ENCODE results near the gene ASB2.

ASB2 gene

DNA sequence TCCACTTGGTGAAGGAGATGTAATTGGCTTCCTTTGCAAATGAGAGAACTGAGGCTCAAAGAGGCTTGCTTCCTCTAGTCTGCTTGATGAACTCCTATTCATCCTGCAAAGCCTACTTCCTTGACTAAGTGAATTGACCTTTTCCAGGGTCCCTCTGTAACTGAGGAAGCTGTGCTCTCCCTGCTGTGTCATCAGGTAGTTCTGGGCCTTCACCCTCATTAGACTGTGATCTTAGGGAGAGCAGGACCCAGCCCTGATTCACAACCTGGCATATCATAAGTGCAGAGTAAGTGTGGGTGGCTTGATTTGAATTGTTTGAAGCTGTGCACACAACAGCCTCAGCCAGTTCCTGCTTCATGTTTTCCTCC, 16.3 kb downstream of the ASB2 start:
- DNase-seq = no peak

DNA sequence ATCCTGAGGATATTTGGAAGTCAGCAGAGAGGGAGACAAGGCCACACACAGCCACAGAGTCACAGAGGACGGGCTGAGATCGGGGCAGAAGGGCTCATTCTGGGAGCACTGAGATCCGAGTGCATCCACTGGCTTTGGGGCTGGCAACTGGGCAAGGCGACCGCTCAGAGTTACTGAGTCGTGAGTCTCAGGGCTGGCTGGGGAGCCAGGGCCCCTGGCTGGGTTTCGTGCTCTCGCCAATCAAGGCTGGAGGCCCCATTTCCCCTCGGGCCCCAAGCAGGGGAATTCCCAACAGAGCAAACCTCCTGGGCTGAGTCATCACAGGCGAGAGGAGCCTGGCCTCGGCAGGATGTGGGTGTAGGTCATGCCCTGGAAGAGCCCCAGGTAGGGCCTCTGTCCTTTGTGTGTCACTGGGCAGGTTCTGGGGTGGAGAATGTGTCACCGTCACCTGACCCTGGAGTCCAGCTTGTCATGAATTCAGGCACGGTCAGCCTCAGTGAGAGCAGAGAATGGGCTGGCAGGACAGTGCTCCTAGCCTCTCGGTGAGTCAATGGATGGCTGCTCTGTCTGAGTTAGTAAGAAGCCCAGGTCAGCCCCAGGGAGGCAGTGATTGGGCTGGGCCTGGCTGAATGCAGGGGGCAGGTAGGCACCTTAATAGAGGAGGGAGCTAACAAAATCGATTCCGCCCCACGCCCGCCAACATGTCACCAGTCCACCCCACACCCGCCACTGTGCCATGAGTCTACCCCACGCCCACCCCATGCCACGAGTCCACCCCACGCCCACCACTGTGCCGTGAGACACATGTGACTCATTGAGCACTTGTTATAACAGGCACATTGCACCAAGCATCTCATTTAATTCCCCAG, 16.9 kb downstream of the ASB2 start:
- no peak for DNase-seq

DNA sequence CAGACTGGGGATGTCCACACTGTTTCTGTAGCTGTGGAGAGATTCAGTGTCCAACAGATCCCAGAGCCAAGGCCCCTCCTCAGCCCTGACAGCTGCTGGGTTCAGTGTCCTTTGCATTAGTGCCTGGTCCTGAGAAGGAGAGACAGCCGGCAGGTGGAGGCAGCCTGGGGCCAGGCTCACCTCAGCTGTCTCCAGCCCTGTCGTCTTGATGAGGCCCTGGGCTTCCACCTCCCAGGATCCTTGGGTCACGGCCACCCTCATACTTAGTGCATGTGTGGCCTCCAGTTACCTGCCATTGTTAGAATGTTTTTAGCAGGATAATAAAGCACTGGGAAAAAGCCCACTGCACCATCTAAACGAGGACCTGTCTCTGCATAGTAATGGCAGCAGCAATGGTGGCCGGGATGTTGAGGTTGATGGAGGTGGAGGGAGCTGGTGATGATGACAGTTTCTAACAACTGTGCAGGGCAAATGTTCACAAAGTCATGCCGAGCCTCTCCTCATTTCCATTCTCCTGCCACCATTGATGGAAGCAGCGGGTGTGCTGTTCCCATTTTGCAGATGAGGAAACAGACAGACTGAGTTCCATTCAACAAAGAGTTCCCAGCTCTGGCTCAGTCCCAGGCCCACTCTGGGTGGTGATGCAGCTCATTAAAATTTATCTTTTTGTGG, 17.7 kb downstream of the ASB2 start:
- no peak for DNase-seq

DNA sequence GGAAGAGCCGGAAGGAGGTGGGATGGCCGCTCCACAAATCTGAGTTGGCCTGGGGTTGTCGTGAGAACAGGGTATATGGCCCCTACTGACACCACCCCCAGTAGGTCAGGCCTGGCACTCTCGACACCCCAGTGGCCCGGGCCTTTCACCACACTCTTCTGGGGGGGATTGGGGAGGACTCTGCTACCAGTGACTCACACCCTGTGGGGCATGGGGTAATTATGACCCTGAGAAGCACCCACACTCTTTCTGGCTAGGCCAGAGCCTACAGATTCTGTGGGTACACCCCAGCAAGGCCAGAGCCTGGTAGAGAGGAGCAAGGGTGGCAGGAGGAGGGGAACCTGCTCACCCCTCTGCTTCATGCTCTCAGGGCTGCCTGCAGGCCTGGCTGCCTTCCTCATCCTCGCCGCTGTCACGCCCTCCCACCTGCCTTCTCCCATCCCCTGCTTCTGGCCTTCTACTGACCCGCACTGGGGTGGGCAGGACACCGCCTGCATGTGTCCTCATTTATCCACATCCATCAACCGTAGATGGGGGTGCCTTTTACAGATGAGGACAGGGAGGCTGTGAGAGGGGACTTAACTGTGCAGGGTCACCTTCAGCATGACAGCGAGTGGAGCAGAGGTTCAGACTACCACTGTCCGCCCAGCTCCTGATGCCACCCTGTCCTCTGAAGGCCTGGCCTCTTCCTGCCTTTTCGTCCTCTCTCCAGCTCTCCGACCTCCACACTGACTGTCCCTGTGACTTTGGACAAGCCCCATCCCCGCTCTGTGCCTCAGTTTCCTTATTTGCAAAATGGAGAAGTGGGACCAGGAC, 18.4 kb downstream of the ASB2 start:
- DNase-seq = no peak

DNA sequence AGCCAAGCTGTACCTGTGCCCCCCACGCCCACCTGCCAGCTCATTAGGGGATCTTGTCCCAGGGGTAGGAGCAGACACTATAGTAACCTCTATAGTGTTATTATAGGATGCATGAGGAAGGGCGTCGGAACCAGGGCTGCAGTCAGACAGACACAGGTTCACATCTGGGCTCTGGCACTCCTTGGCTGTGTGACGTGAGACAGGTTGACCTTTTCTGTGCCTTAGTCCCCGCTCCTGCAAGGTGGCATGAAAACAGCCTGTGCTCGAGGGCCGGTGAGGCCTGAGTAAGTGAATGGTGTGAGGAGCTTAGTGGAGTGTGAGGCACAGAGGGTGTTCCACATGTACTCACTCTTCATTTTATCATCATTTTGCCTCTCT, 19.0 kb downstream of the ASB2 start:
- no peak for DNase-seq

DNA sequence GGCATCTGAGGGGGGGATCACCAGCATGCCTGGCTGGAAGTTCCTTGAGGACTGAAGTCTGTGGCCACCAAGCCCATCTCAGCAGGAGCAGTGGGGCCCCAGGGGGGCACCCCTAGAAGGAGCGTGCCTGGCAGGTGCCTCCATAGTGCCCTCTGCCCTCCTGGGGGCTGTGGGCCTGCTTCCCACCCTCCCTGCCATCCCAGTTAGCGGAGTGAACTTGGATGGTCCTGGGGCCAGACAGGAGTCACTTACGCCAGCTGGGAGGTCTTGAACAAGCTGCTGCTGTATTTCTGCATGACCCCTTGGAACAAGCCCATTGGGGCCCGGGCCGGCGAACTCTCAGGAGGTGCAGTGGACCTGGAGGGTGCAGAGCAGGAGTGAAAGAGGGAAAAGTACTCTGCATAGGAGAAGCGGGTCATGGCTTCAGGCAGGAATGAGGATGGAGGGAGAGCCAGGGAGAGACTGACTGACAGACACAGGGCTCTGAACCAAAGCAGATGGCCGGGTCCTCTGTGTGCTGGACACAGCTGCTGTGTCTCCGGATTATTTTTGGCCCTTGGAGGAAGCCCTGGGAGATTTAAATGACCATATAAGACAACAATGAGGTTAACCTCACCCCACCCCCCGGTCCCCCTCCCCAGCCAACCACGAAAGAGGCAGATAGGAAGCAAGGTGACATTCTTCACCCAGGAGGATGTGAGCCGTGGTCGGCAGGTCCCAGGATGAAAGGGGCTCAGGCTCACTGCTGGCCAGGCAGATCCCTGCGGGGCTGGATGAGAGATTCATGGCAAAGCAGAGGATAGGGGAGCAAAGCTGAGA, 19.6 kb downstream of the ASB2 start:
- DNase-seq = no peak

DNA sequence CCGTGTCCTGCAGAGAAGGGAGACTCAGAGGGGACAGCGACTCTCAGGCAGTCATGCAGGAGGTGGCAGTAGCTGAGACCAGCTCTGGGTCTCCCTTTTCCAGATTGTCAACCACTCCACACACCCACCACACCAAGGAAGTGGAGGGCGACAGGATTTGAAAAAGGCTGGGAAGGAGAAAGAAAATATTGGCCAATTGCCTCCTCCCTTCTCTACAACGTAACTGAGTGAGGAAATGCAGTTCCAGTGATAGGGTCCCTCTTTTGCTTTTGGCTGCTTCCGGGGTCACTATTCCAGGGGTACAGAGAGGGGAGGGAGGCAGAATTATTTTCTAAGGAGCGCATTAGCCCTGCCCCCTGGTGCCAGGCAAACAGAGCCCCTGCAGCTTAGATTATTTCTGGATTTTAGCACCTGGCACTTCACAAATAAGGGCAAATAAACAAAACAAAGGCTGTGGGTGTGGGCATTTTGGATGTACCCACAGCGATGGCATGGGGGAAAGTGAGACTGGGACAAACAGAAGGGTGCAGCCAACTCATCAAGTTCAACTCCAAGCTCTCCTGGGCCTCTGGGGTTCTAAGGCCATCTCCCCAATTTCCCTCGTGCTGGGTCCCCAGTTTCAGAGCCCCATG, 20.4 kb downstream of the ASB2 start:
- DNase-seq = no peak

DNA sequence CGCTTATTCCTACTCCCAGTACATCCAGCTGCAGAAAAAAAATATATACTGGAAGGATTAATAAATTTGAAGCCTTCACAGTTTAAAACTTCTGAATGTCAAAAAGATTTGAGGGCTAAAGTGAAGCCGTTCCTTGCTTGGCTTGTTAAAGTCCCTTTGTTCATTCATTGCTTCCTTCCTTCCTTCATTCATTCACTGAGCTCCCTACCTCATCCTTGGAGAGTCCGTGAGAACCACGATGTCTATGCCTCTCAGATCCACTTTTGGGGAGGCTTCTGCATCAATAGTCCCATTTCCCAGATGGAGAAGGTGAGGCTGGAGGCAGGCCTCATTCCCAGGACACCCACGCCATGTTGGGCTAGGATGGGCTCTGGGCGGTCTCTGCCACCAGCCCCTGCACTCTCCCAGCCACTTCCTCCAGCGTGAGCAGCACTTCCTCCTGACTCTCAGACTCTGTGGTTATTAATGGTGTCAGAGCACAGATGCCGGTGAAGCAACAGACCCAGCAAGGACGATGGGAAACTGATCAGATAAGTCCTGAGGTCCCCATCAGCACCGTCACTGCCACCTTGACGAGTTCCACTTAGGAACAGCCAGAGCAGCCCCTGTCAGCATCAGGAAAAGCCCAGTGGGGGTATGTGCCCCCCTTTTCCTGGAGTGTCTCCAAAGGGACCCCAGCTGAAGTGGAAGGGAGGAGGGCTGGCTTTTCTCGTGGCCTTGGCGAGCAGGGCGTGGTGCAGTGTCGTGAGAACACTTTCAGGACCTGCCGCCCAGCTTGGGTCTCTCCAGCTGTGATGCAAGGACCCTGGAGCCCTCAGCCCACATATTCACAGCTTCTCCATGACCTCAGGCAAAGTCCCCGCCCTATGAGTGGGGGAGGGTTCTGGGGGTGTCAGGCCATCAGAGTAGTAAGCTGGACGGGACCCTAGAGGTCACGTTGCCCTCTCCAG, 21.2 kb downstream of the ASB2 start:
- no peak for DNase-seq

DNA sequence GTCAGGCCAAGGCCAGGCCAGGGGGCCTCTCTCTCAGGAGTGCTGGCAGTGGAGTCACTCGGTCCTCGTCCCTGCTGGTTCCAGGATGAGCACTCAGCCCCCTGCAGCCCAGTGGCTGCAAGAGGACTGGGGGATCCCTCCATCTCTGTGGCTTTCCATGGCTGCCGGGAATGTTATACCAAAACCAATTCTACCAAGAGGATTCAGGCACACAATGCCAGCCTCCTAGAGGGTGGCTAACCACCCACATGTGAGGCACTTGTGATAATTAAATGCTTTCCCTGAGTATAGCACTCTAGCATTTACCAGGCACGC, 21.9 kb downstream of the ASB2 start:
- no peak for DNase-seq

DNA sequence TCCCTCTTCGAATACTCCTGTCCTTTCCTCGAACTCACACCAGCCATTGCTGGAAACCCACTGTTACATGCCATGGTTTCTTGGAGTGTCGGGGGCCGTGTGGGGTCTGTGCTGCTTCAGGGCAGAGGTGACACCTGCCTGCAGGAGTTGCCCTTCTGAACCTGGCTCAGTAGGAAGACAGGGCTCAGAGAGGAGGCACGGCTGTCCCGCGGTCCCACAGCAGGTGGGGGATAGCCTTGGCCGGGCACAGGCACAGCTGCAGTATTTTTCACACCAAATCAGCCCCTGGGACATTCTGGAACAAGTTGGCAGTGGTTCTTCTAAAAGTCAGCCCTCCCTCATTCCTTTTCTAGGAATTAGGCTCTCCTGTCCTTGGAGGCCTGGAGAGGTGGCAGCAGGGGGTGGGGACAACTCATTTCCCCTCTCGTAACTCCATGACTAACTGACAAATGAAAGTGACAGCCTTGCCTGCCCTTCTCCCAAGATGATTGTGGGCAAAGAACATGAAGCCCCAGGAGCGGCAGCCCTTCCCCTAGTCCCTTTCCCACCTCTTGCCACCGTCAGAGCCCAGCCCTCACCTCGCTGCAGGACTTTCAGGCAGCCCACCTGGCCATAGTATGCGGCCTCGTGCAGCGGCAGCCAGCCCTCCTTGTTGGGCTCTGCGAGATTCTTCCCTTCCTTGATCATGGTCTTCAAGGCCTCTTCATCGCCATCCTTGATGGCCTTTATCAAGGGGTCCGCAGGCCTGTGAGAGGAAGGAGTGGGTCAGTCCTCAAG, 22.4 kb downstream of the ASB2 start:
- no peak for DNase-seq

DNA sequence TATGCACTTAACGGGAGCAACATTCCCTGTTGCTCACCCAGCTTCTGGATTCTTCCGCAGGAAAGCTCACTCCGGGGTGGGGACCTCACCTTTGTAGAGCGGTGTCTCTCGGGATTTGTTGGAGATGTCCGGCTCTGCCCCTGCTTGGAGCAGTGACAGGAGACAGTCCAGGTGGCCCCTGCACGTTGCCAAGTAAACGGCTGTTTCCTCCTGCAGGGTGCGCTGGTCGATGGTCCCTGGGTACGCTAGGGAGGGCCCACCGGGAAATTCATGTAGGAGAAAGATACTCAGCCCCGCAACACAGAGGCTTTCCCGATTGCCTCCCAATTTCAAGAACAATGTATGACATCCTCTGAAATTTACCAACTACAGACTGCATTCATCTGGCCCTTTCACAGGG, 23.1 kb downstream of the ASB2 start:
- DNase-seq = no peak

DNA sequence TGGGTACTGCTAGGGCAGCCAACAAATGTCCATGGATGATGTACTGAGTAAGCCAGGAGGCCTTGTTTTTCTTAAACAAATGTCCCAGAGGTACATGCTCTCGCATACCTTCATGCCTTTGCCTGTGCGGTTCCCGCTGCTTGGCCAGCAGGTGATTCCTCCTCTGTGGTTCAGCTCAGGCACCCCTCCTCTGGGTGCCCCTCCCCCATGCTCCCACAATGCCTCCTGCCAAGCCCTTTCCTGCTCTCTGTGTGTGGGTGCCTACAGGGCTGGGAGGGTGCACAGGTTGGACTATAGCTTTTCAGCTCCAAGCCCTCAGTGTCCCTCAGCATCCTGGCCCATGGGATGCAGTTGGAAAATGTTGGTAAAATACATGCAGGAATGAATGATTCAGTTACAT, 23.5 kb downstream of the ASB2 start:
- no peak for DNase-seq

DNA sequence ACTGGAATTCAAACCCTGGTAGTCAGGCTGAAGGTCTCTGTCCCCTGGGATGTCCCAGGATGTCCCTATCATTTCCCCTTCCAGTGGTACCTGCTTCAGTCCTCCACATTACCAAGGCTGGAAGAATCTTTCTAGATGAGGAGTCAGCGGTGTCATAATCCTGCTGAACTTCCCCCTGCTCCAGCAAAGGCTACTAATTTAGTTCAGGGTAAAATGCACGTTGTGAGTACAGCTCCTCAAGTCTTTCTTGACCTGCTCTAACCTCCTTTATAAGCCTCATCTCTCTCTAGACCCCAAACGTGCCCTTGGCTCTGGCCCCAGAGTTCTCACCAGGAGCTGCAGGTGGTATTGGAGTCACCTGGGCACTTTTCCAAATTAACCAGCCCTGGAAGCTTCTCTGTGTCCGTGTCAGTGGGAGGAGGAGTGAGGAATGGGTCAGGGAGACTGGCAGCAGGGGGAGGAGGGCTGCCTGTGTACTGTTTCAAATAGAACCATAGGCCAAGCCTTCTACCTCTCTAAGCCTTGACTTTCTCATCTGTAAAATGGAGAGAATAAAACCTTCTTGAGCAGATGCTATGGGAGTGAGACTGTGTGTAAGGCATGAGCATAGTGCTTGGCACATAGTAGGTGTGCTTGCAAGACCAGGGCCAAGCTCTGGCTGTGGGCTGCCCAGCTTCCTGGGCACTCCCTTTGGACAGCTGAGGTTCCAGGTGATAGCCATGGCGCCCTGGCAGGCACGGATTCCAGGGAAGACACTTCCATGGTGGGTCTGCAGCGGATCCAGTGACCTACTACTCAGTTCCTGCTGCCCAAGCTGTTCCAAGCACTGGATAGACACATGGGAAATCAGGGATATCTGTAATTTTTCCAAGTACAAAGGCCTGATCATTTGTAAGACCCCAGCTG, 24.5 kb downstream of the ASB2 start:
- no peak for DNase-seq

DNA sequence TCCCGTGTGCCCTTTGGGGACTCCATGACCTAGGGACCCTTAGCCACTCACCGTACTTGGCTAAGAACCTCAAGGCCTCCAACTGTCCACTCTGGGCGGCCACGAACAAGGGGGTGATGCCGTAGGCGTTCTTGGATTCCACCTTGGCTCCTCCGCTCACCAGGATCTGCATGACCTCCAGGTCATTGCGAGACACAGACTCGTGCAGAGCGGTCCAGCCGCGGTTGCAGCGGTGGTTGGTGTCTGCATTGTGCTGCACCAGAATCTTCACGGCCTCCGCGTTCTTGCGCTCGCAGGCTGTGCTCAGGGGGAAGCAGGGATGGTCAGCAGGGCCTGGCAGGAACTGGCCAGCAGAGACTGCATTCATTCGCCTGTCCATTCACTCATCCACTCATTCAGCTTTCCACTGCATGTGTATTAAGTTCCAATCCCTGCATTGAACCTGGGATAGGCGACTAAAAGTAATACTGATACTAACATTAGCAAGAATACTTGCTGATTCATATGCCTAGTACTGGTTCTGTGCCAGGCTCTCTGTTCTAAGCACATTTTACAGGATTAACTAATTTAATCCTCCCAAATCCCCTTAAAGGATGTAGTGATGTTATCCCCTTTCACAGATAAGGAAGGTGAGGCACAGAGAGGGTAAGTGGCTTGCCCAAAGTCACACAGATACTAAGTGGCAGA, 25.3 kb downstream of the ASB2 start:
- no peak for DNase-seq

DNA sequence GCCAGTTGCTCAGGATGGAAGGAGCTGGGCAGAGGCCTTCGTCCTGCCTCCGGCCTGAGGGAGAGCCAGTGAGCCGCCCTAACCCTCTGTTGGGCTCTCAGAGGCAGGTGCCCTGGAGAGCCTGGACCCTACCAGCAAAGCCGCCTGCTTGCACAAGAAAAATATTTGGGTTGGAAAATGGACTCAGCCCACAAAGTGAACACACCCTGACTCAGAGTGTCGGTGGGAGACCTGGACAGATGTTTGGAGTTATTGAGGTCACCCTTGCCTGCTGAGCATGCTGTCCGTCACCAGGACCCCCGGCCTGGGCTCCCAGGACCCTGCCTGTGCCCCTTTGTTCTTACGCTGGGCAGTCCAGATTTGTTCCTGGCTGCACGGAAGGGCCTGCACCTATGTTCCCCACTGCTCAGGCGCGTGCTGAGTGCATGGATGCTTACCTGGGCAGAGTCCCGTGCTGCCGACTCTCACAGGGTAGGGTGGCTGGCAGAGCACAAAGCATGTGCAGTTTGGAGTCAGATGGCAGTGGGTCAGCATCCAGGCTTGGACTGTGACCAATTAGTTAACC, 26.8 kb downstream of the ASB2 start:
- no peak for DNase-seq

DNA sequence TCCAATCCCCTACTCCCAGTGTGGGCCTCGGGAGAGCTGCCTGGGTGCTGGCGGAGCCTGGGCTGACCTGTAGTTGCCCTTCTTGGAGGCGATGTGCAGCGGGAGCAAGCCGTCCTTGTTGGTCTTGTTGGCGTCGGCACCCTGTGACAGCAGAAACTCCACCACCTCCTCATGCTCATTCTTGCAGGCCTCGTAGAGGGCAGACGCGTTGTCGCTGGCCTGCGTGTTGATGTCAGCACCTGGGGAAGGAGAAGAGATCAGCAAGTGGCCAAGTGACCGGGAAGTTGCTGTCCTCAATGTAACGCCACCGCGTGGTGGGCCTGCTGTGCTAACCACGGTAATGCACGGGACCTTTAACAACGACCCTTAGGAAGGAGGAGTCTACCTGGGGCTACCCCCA, 29.1 kb downstream of the ASB2 start:
- DNase-seq = no peak

DNA sequence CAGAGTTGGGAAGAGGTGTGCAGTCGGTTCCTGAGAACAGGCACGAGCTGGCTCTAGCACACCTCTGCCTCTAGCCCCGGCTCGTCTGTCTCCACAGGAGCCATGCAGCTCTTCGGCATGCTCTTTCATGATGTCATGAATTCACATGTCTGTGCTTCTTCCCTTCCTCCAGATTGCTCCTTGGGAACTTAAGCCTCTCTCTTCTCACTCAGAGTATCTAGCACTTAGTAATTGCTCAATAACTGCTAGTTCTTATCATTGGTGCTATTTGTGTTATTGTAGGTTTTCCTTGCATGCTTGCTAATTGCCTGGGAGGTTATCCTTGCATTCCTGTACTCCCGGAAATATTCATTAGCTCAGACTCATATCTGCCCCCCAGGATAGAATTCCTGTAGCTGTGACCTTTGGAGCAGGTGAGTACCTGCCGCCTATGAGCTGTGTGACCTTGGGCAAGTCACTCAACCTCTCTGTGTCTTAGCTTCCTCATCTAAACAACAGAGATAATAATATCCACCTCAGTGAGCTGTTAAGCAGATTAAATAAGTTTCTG, 29.8 kb downstream of the ASB2 start:
- no peak for DNase-seq

DNA sequence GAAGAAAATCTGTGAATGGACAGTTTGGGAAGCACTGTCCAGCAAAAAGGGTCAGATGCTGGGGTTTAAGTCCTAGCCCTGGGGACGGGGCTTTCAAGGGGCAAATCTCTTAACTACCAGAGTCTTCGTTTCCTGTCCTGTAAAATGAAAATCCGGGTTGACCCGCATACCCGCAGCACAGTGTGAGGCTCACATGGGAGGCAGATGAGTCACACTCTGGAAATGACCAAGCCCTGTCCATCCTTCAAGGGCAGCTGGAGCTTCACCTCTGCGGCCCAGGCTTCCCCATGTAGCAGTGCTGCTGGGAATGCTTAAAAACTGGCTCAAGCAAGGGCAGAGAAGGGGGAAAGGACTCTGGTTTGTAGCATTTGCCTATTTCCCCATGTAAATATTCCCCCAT, 30.3 kb downstream of the ASB2 start:
- no peak for DNase-seq

Measured in DMS 273 treated with DMSO at 0.1 percent for 48 hours (cell line).